ENCODE data around the gene MLN.

Gene MLN

DNA sequence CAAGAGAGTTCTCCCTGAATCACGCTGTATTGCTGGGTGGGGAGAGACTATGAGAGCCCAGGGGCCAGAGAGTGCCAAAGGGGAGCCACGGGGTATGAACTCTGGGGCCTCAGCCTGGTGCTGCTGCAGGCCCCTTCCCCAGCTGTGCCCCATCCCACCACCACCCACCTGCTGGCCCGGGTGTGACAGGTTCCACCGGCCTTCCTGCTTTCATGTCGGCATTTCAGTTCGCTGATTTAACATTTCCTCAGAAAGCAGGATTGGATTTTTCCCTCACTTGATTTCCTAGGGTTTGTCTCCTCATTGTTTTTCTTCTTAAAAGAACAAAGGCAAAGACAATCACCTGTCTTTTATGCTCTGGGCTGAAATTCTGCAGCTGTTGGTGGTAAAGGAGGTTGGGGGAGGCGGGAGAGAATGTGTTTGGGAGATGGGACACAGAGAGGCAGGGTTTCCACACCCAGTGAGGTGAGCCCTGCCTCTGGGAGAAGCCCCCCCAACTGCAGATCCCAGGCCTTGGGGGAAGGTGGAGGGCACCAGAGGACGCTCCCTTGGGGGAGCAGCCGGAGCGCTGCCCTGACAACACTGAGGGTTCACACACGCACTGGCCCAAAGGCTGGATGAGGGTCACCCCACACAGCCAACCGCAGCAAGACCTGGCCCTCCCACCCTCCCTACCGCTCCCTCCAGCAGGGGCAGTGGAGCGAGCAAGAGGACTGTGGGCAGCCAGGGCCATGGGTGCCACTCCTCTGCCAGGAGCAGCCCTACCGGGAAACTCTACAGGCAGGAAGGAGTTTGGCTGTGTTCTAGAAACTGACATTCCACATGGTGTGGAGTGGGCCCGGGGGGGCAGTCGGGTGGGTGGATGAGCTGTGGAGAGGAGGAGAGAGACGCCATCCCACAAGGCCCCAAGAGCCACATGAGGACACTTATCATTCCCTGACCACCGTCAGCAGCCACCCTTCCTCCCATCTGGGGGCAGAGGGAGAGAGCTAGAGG is 10.5 kb upstream of the MLN start:
- no peak for DNase-seq

- no peak for DNase-seq
These were observed 9.6 kb upstream of the MLN start for GRCh38 chr6:33813246-33813904.

- peak in 1 of 2 donors; percentile 9 for DNase-seq
These were observed 8.9 kb upstream of the MLN start for GRCh38 chr6:33812669-33813068.

DNA sequence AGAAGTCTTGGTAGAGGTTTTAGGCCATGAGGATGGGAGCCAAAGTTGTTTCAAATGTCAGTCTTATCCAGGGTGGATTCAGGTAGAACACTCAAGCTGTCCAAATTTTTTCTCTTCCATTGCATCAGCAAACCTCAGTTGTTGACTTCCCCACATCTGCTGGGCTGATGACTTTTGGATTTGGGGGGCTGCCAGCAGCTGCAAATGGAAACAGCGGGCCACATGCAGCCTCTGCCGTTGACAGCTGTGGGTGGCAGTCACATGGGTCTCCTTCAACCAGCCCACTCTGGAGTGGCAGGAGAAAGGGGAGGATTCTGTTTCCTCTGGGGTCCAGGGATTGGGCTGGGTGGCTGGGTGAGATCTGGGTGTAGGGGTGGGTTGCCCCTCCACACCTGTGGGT is 5.8 kb upstream of the MLN start:
- DNase-seq = no peak

DNA sequence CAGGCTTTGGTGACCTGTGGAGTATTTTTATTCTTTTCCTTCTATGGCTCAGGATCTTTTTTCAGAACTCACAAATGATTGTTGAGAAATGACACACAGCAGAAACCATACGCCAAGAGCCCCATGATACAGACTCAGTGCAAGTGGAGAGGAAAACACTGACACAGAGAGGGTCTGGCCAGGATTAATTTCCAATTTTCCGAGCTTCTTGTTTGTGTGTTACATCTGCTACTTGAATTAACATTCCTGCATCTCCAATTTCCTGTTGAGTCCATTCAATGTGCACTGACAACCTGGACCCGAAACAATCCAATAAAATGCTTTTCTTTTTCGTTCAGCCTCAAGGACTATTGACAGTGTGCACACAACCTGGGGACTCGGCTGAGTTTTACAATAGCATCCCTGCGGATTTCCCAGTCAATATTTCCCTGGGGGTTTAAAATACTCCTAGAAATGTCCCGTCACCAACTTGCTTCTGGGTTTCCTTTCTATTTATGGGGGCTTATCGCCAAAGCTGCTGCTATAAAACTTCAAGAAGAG is 4.9 kb upstream of the MLN start:
- DNase-seq = no peak

DNA sequence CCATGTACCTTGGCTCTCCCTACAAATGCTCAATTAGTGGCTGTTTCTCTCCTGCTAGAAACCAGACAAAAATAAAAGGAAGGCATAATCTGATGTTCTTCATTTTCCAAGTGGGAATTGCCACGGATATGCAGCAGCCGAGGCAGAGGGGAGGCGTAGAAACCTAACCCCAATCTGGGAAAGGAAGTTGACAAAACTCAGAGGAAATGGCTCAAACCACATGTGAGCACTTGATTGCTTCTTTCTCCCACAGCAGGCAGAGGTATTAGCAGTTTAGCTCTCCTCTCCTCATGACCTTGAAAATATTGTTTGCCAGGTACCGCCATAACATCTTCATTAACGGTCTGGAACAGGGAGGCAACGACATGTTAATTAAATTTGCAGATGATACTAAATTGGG is 3.8 kb upstream of the MLN start:
- DNase-seq = no peak

- DNase-seq = no peak
These were observed 3.0 kb upstream of the MLN start for GRCh38 chr6:33806841-33807240.

GRCh38 chr6:33802186-33802958 is 1.4 kb downstream of the MLN start:
- no peak for DNase-seq

GRCh38 chr6:33801611-33802010 is 2.2 kb downstream of the MLN start:
- no peak for DNase-seq

GRCh38 chr6:33800248-33800969 is 3.4 kb downstream of the MLN start:
- DNase-seq = no peak

GRCh38 chr6:33799454-33800113 is 4.2 kb downstream of the MLN start:
- no peak for DNase-seq

GRCh38 chr6:33798343-33798848 is 5.4 kb downstream of the MLN start:
- DNase-seq = no peak

GRCh38 chr6:33797626-33798342 is 6.0 kb downstream of the MLN start:
- DNase-seq = no peak

DNA sequence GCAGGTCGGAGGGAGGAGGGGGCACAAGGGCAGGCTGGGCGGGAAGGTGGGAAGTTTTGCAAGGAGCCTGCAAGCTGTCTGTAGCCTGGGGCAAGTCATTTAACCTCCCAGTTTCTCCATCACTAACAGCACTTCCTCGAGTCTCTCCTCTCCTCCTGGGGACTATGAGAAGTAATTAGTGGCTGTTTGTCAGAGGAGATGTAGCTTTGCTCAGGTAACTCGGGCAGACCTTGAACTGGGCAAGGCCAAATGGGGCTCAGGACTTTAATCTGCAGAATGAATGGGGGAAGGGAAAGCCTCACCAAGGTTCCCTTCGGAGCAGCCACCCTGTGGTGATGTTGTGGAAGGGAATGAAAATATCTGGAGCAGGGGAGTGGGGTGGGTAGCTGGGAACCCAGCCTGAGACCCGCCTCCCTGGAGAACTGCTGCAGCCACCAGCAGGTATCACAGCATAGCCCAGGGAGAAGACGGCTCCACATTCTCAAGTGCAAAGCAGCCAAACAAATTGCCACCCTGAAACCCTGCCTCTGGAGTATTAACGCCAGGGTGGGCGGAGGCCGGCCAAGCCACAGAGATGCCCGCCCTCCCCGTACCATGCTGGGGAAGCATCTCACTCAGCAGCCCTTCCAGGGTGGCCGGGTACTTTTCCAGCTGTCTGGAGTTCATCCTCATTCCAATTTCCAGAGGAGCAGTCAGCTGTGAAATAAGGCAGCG is 8.7 kb downstream of the MLN start:
- DNase-seq = no peak

GRCh38 chr6:33792981-33793380 is 10.8 kb downstream of the MLN start:
- DNase-seq = no peak

DNA sequence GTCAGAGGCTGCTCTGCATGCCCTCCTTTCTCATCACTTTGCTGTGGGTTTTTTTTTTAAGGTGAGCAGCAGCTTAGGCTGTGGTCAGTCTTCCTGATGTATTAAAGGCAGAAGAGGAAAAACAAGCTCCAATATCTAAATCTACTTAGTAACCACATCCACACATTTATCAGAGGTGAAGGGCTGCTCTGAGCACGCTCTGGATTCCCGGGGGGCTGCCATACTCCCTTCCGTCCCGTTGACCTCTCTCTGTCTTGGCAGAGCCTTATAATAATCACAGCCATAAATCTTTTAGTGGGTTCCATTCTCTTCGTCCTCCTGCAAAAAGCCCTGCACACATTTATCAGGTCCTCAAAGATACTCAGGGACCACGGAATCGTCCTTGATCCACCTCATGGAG is 12.2 kb downstream of the MLN start:
- DNase-seq = no peak

DNA sequence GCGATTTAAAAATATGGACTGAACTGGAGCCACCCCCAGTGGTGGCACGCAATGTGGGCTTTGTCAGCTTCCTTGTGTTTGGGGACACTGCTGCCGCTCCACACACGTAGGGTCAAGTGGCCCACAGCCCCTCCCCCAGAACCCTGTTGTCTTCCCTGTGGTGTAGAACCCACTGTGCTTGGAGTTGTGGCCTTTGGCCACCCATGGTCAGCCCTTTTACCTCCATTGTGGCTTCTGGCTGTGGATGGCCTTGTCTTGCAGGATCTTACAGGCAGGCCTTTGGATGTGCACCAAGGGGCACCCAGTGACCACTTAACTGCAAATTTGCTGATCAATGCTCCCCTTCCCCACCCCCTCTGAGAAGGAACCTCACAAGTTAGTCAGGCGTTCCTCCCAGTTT is 12.9 kb downstream of the MLN start:
- DNase-seq = no peak

- DNase-seq = no peak
These were observed 13.4 kb downstream of the MLN start for GRCh38 chr6:33790379-33790778.

DNA sequence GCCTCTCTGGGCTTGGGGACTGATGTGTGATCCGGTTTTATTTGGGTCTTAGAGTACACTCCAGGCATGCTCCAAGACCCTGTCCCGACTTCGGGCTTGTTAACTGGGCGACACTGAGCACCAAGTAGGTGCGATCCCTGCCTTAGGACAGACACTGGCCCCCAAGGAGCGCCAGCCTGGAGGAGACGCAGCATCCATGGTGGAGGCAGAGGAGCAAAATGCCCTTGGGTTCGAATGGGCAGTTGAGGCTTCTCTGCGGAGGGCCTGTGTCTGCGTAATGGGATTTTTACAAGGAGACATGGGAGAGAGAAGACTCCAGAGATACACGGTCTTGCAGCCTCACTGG is 14.3 kb downstream of the MLN start:
- no peak for DNase-seq
